EL (cell line): ENCODE measurements around the gene RCE1.

Source experiments
- DNase-seq: peaks from one replicate; pipeline ENCODE4 v3.0.0-alpha.2; 2016

Gene RCE1

GRCh38 chr11:66870616-66871520, 27.6 kb downstream of the RCE1 start:
- DNase-seq: no peak

GRCh38 chr11:66871521-66871901, 28.3 kb downstream of the RCE1 start:
- no peak for DNase-seq

GRCh38 chr11:66874232-66874631, 31.0 kb downstream of the RCE1 start:
- DNase-seq: no peak

- no peak for DNase-seq
Measured at GRCh38 chr11:66875378-66875777, 32.1 kb downstream of the RCE1 start.

GRCh38 chr11:66877588-66878385, 34.5 kb downstream of the RCE1 start:
- no peak for DNase-seq

- DNase-seq: no peak
Measured at GRCh38 chr11:66878474-66878873, 35.2 kb downstream of the RCE1 start.

- DNase-seq: no peak
Measured at GRCh38 chr11:66879000-66879399, 35.8 kb downstream of the RCE1 start.

- no peak for DNase-seq
Measured at GRCh38 chr11:66879583-66879982, 36.3 kb downstream of the RCE1 start.

GRCh38 chr11:66879999-66880398, 36.8 kb downstream of the RCE1 start:
- DNase-seq: no peak

- no peak for DNase-seq
Measured at GRCh38 chr11:66880496-66881450, 37.5 kb downstream of the RCE1 start.

- no peak for DNase-seq
Measured at GRCh38 chr11:66881451-66881835, 38.2 kb downstream of the RCE1 start.

GRCh38 chr11:66881927-66882452, 38.7 kb downstream of the RCE1 start:
- DNase-seq: no peak

GRCh38 chr11:66882561-66883015, 39.3 kb downstream of the RCE1 start:
- DNase-seq: no peak

GRCh38 chr11:66883016-66883965, 40.0 kb downstream of the RCE1 start:
- DNase-seq: peak; percentile 77

- DNase-seq: no peak
Measured at GRCh38 chr11:66884443-66884842, 41.2 kb downstream of the RCE1 start.

- no peak for DNase-seq
Measured at GRCh38 chr11:66885469-66885868, 42.2 kb downstream of the RCE1 start.

- DNase-seq: no peak
Measured at GRCh38 chr11:66885950-66886440, 42.8 kb downstream of the RCE1 start.

GRCh38 chr11:66886671-66887221, 43.5 kb downstream of the RCE1 start:
- peak; percentile 20 for DNase-seq

GRCh38 chr11:66887526-66887925, 44.3 kb downstream of the RCE1 start:
- no peak for DNase-seq

- no peak for DNase-seq
Measured at GRCh38 chr11:66888282-66888681, 45.0 kb downstream of the RCE1 start.

GRCh38 chr11:66889960-66890359, 46.7 kb downstream of the RCE1 start:
- DNase-seq: no peak
